HL-60 (cell line): ENCODE measurements around the gene AQP12A.

Source experiments
- DNase-seq, 2 experiments: peaks; one replicate each; pipeline ENCODE4 v3.0.0-alpha.2; 2010 to 2020; ENCODE audit warnings: low read depth in 1 of 2, low spot score in 1 of 2
- H3K27ac ChIP-seq: fragments of 250-450 bp; sonication (Bioruptor Pico); replicated peaks from 2 replicates; pipeline ENCODE4 v1.5.1; 2020; ENCODE audit warnings: mild to moderate bottlenecking, moderate library complexity
- H3K27me3 ChIP-seq: fragments of 250-450 bp; sonication (Bioruptor Pico); 2 replicates; pipeline ENCODE4 v1.5.1; 2021; ENCODE audit warnings: mild to moderate bottlenecking, moderate library complexity; ENCODE audit not compliant: insufficient read depth, poor library complexity, severe bottlenecking
- H3K4me3 ChIP-seq: replicated peaks from 2 replicates; pipeline ENCODE4 v1.5.1; 2011; ENCODE audit warnings: mild to moderate bottlenecking, control low read depth, low read length; ENCODE audit not compliant: insufficient read depth
- GABPA ChIP-seq: IDR thresholded peaks from 2 replicates; pipeline ENCODE4 v1.6.1; 2012; ENCODE audit warnings: low read depth
- POLR2AphosphoS5 ChIP-seq: IDR thresholded peaks from 2 replicates; pipeline ENCODE4 v1.6.1; 2012; ENCODE audit warnings: low read depth
- SPI1 ChIP-seq: IDR thresholded peaks from 2 replicates; pipeline ENCODE4 v1.6.1; 2012; ENCODE audit warnings: low read depth, mild to moderate bottlenecking, borderline replicate concordance
- TF ChIP-seq, protein P1 (sequence below): IDR thresholded peaks from 2 replicates; pipeline ENCODE4 v1.6.1; 2012; ENCODE audit warnings: low read depth; ENCODE audit not compliant: insufficient replicate concordance
- TF ChIP-seq, protein P2 (sequence below): IDR thresholded peaks from one replicate; pipeline ENCODE4 v1.5.1; 2011; ENCODE audit warnings: low read length, control low read depth, inconsistent platforms; ENCODE audit not compliant: insufficient read depth

Gene AQP12A

DNA sequence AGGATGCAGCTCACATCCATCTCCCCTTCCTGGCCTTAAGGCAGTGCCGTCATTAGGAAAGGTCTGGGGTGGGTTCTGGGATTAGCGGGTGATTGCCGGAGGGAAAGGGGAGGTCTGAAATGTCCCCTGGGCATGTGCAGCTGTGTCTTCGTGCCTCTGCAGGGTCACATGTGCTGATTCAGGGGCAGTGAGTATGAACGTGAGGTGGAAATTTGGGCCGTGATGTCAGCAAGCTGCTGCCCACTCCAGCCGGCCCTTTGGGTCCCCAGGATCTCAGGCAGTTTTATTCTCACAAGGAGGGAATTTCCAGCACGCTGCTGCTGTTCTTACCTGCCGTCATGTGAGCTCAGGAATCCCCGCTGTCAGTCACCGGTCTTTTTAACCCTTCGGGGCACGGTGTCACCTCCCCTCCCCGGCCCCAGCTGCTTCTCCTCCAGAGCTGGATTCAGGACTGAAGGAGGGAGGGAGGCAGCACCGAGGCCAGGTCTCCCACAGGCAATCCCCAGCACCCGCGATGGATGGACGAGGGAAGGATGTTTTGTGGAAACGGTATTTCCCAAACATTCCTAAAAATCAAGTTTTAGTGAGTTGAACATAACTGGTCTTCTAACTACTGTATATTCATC lies 42.9 kb upstream of the AQP12A start:
- no peak for TF ChIP-seq GABPA
- TF ChIP-seq, protein P1, sequence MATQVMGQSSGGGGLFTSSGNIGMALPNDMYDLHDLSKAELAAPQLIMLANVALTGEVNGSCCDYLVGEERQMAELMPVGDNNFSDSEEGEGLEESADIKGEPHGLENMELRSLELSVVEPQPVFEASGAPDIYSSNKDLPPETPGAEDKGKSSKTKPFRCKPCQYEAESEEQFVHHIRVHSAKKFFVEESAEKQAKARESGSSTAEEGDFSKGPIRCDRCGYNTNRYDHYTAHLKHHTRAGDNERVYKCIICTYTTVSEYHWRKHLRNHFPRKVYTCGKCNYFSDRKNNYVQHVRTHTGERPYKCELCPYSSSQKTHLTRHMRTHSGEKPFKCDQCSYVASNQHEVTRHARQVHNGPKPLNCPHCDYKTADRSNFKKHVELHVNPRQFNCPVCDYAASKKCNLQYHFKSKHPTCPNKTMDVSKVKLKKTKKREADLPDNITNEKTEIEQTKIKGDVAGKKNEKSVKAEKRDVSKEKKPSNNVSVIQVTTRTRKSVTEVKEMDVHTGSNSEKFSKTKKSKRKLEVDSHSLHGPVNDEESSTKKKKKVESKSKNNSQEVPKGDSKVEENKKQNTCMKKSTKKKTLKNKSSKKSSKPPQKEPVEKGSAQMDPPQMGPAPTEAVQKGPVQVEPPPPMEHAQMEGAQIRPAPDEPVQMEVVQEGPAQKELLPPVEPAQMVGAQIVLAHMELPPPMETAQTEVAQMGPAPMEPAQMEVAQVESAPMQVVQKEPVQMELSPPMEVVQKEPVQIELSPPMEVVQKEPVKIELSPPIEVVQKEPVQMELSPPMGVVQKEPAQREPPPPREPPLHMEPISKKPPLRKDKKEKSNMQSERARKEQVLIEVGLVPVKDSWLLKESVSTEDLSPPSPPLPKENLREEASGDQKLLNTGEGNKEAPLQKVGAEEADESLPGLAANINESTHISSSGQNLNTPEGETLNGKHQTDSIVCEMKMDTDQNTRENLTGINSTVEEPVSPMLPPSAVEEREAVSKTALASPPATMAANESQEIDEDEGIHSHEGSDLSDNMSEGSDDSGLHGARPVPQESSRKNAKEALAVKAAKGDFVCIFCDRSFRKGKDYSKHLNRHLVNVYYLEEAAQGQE: no peak
- TF ChIP-seq, protein P2, sequence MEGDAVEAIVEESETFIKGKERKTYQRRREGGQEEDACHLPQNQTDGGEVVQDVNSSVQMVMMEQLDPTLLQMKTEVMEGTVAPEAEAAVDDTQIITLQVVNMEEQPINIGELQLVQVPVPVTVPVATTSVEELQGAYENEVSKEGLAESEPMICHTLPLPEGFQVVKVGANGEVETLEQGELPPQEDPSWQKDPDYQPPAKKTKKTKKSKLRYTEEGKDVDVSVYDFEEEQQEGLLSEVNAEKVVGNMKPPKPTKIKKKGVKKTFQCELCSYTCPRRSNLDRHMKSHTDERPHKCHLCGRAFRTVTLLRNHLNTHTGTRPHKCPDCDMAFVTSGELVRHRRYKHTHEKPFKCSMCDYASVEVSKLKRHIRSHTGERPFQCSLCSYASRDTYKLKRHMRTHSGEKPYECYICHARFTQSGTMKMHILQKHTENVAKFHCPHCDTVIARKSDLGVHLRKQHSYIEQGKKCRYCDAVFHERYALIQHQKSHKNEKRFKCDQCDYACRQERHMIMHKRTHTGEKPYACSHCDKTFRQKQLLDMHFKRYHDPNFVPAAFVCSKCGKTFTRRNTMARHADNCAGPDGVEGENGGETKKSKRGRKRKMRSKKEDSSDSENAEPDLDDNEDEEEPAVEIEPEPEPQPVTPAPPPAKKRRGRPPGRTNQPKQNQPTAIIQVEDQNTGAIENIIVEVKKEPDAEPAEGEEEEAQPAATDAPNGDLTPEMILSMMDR: no peak
- no peak for TF ChIP-seq POLR2AphosphoS5
- TF ChIP-seq SPI1: no peak
- no peak for DNase-seq
- peaks cover 4% of the 10 kb centered on the region for H3K27me3 ChIP-seq
- H3K4me3 ChIP-seq: no peak overlapping the region
- H3K27ac ChIP-seq: no peak overlapping the region

DNA sequence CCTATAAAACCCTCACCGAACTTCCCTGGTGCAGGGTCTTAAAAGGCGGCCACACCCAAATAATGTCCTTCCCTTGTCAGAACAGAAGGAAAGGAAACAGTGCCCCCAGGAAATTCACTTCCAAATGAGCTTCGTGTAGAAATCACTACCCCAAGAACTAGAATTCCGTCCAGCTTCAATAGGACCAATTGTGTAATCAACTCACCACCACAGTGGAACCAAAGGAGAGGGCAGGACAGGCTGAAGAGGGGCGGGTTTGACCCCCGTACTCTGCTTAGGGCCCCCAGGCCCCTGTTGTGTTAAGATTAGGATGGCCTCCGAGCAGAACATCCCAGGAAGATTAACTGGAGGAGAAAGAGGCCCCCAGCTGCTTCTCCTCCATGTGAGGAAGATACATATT lies 42.3 kb upstream of the AQP12A start:
- DNase-seq: no peak
- Histone ChIP-seq H3K4me3 (no peak overlapping the region), H3K27ac (no peak overlapping the region), H3K27me3 (peaks cover 4% of the 10 kb centered on the region)
- TF ChIP-seq, protein P2: no peak
- TF ChIP-seq GABPA: no peak
- TF ChIP-seq POLR2AphosphoS5: no peak
- TF ChIP-seq, protein P1: no peak
- TF ChIP-seq SPI1: no peak

DNA sequence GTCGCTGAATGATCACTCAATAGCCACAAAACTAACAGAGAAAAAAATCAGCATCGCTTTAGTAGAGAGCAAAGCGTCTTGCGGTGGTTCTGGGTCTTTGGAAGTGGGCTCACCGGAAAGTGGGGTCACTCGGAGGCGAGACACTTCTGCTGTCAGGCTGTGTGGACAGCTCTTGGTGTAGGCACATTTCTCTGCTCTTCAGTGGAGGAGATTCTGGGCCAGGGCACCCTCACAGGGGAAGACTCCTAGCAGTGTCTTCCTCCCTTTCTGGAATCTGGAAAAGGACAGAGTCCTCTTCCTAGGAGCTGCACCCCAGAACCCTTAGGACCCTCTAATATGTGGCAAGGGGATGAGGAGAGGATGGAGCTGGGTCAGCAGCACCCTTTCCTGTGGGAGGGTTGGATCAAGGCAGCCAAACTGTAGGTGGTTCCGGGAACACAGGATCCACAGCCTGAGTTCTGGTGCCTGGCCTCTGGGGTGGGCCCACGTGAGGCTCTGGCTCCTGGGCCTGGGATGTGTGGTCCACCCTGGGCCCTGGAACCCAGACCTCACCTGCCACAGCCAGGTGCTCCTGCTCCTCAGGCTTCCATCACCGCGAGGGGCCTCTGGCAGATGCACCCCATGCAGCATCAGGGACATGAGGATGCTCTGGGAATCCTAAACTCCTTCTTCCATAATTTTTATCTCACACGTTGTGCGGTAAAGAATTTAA lies 41.3 kb upstream of the AQP12A start:
- H3K27ac ChIP-seq: no peak overlapping the region
- DNase-seq: no peak

More for the DNA sequence above, 41.3 kb upstream of the AQP12A start:
- peaks cover 4% of the 10 kb centered on the region for H3K27me3 ChIP-seq
- H3K4me3 ChIP-seq: no peak overlapping the region
- TF ChIP-seq, protein P1: no peak
- TF ChIP-seq GABPA (no peak), SPI1 (no peak), POLR2AphosphoS5 (no peak)
- TF ChIP-seq, protein P2: no peak
